HG02938 (cell line): ENCODE data around the gene CCBE1.

Experiments used
- ATAC-seq: cut with Tn5 transposase; IDR thresholded peaks from one replicate; pipeline ENCODE4 v1.9.1; 2021; ENCODE audit warnings: mild to moderate bottlenecking, moderate library complexity; ENCODE audit not compliant: unreplicated experiment

The CCBE1 gene

GRCh38 chr18:59576541-59577385, 120.5 kb downstream of the CCBE1 start:
- no peak for ATAC-seq

- ATAC-seq = no peak
These were observed 121.2 kb downstream of the CCBE1 start for GRCh38 chr18:59575995-59576394.

DNA sequence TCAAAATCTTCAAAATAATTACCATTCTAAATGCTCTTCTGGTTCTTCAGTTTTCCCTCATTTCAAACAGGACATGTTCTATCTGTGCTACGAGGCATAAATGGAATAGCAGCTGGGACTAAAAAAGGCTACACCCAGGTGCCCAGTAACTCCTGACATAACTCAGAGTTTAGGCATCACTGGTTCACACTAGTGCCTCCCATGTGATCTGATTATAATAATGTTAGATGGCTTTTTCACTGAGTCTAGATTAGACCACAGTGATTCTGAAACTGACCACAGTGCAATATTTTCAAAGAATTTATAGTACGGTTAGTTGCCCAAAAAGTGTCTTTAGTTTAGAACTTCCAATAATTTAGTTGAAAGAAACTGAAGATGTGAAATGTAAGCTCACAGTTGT, 123.3 kb downstream of the CCBE1 start:
- ATAC-seq = no peak

DNA sequence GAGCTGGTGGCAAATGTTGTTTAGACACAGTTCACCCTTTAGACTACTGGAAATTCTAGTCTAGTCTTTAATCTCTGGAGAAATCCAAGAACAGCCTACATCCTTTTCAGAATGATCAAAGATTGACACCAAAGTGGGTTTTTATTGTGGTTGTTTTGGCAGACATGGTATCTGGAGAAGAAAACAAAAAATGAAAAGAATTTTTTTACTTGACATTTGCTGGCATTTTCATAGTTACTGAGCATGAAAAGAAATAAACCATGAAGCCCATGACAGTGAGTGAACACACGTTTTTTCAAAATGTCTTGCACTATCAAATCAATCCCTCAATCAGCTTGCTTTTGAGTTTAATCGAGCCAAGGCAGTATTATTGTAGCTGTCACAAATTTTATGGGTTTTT, 125.3 kb downstream of the CCBE1 start:
- ATAC-seq = no peak

- ATAC-seq = no peak
These were observed 126.4 kb downstream of the CCBE1 start for GRCh38 chr18:59570796-59571195.

- ATAC-seq = no peak
These were observed 127.0 kb downstream of the CCBE1 start for GRCh38 chr18:59570101-59570775.

GRCh38 chr18:59569390-59569791, 127.8 kb downstream of the CCBE1 start:
- ATAC-seq = no peak

- no peak for ATAC-seq
These were observed 129.8 kb downstream of the CCBE1 start for GRCh38 chr18:59567431-59567830.

- no peak for ATAC-seq
These were observed 130.7 kb downstream of the CCBE1 start for GRCh38 chr18:59566533-59566971.

DNA sequence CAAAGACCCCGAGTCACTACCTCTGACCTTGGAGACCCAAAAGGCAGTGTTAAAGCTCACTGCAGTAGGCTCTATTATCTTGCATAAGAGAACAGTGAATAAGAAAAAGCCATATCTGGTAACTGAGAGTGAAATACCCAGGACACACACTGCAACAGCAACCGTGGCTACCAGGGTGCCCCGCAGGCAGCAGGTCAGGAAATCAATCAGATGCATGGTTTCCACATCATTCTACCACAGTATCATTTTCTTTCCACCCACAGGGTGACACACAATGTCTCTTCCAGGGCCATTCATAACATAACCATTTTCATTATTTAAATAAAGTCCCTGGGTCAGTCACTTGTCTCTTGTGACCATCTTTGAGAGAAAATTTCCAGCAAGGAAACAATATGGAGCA, 131.3 kb downstream of the CCBE1 start:
- ATAC-seq = no peak

DNA sequence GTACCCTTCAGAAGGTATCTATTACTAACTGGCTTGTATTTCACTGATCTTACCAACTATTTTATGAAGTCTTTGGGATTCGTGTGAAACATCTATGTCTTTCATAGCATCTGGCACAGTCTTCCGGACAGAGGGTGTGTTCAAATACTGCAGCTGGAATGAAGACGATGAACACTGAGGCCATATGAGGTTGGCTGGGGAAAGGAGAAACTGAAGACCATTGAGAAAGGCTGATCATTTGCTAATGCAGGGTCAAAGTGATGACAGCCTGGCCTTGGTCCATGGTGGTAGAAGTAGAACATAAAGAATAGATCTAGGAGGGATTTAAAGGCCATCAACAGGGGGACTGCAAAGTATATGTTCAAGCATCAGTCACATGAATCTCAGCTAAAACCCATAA, 132.7 kb downstream of the CCBE1 start:
- no peak for ATAC-seq

DNA sequence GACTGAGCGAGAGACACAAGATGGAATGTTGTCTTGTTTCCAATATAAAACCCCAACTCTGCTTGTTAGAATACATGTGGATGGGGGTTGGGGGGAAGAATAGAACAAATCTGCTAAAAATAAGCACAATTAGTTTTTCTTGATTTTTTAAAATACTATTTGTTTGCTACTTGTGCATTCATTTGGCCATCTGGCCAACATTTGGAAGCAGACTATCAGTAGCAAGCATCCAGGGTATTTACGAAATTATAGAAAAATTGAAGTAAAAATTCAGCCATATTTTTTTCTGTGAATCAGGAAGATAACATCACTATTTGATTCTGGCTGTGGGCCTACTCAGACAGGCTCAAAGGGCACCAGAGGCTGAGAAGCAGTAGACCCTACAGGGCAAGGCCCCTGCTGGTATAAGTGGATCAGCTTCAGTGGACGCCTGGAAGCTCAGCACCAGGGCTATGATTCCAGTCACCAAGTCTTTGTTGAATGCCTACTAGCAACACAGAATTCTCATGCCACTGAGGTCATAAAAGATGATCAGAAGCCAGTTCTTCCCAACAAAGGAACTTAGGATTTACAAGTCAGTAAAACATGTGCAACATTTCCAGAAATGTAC, 133.9 kb downstream of the CCBE1 start:
- no peak for ATAC-seq

DNA sequence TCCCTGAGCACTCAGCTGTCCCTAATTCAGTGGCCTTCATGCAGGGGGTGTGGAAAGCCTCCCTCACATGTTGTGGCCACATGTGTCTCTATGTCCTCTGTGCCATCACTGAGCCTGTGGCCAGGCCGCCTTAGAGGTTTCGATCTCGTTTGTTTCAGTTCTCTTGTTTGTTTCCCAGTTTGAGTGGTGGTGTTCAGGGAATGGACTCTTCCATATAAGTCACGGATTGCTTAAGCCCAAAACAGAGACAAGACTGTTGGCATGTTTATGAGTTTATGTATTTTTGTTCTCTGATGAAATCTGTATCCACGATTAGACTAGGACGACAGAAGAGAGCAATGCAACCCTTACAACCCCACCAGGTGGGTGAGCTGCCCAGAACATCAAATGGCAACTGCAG, 134.5 kb downstream of the CCBE1 start:
- ATAC-seq = no peak

DNA sequence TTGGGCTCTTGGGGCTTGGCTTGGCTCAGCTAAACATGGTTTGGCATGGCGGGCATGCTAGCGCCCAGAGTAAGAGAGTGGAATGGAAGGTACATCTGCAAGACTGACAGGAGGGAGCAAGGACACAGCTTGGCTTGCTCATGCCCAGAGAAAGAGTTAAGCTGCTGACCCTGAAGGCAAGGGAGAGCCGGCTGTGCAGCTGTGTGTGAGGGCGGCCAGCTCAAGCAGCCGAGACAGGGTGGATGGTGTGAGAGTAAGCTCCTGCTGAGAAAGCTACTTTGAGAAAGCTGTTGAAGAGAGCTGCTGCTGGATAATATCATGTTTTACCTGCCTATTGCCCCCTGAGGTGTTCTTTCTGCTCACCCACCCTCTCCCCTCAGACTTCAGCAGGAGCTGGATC, 135.6 kb downstream of the CCBE1 start:
- ATAC-seq = no peak

GRCh38 chr18:59560556-59560955, 136.7 kb downstream of the CCBE1 start:
- no peak for ATAC-seq

DNA sequence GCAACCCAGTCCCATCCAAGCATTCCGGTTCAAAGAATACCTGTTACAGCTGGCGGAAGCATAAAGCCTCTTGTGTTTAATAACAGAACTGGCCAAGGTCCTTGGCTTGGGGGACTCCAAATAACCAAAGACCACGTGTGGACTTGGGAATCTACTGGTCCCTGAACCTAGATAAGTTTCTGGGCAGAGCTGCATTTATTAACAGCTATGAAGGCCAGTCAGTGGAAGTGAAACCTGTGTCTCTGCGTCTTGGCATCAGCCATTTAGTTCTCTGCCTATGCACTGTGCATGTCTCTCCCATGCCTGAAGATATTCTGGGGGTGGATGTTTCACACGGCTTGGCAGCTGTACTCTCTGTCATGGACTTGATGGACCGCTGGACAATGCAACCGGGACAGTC, 137.7 kb downstream of the CCBE1 start:
- ATAC-seq = no peak

DNA sequence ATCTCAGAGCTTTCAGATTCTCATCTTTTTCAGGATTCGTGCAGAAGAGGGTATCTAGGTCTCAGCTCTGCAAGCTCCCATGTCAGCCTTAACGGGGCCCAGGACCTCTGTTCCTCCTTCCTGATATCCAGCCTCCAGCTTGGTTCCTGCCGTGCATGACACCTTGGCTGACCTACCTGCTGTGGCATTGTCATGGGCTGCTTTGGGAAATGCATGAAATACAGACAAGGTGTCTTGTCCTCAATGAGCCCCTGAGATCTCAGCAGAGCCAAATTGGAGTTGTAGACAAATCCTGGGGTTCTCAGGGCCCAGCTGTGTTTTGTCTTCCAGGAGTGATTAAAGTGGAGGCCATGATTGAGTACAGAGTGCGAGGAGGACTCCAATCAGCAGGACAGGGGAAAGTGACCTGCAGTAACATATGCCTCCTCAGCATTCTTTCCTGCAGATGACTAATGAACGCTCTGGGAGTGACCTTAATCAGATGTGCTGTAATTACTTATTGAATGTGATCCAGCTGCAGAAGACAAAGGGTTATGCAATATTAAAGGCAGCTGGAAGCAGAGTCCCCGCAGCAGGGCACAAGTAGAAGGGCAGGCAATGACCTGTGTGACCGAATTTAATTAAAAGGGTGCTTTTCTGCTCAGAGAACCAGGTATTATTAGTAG, 141.1 kb downstream of the CCBE1 start:
- ATAC-seq = no peak

GRCh38 chr18:59554796-59555335, 142.4 kb downstream of the CCBE1 start:
- ATAC-seq = no peak

DNA sequence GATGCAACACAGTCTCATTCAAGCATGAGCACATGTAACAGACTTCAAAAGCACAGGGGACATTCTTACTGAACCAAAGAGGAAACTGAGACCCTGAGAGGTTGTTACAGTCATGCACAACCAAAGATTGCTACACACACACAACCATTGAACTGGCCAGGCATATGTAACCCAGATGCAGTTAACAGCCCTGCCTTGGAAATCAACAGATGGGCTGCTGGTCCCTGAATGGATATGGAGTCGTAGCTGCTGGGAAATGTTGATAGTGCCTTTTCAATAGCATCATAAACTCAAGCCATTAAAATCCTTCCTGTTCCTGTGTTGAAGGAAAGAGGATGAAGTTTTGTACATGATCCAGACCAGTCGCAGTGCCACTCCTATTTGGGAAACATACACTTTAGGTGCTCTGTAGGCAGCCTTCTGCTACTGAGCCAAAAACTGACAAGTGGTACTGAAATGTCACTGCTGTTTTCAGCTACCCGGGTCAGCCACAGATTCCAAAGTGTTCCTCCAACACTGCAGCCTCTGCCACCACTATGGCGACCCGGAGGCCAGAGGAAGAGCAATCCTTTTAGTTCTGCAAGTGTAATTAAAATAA, 143.9 kb downstream of the CCBE1 start:
- no peak for ATAC-seq

GRCh38 chr18:59551902-59552635, 145.2 kb downstream of the CCBE1 start:
- ATAC-seq = no peak
